ENCODE data around the gene CCBE1. TPM values are rescaled to one million over a fixed set of nuclear protein-coding genes. Genes with fewer than 3 reads are reported as not detected.
A peak's percentile ranks its signal among the peaks of the same experiment; 100 is the strongest.

CCBE1 gene
- polyA plus RNA-seq, 1 of the 3 experiments (the other 2 are of a cell fraction), result 5.0 TPM

- Histone ChIP-seq H3K9ac (no peak overlapping the region), H3K9me3 (no peaks in the 10 kb centered on the region), H4K20me1 (ENCODE audit: insufficient read depth) (no peaks in the 10 kb centered on the region), H3K4me3 (ENCODE audit: low read depth in 2 of 2, low read length in 1 of 2) (no peak overlapping the region), H3K4me2 (no peak overlapping the region), H3K27ac (ENCODE audit: low read depth in 2 of 2, low read length in 1 of 2) (peak overlapping the region in 1 of 2 experiments; percentile 64; a peak in 1 of 4 replicates), H2AFZ (ENCODE audit: low read depth) (no peak overlapping the region), H3K9me2 (no peaks in the 10 kb centered on the region), H3K36me3 (replicated peaks in 1 of 2; ENCODE audit: control insufficient read depth in 1 of 2, insufficient read depth in 2 of 2, low read length in 1 of 2) (no peaks in the 10 kb centered on the region), H3F3A (replicated peaks; ENCODE audit: insufficient read depth) (no peaks in the 10 kb centered on the region), H3K4me1 (ENCODE audit: control insufficient read depth in 1 of 2, insufficient read depth in 2 of 2, low read depth in 1 of 2, low read length in 1 of 2) (peaks cover 7 to 18% of the 10 kb centered on the region in 2 experiments; a peak in 2 of 4 replicates), H3K79me2 (ENCODE audit: insufficient read depth) (no peaks in the 10 kb centered on the region), H3K27me3 (ENCODE audit: insufficient read depth) (no peaks in the 10 kb centered on the region)
- no peak for DNase-seq
- TF ChIP-seq EP300 (IDR thresholded peaks at IDR 0.05; ENCODE audit: borderline replicate concordance in 1 of 2, low read depth in 1 of 2, low read length in 1 of 2) (peak in 1 of 2 experiments; percentile 21; a peak in 1 of 4 replicates), EZH2phosphoT487 (IDR thresholded peaks at IDR 0.05; ENCODE audit: borderline replicate concordance, low read depth) (no peak)
- 49% methylated on average over 4 of the region's 4 CpGs for WGBS (ENCODE audit: low lambda C conversion rate)
- POLR2A ChIA-PET, result no interaction called here
- CTCF ChIA-PET, result no interaction called here
Observed at GRCh38 chr18:59498506-59499086, 198.6 kb downstream of the CCBE1 start.

- Histone ChIP-seq H3K79me2 (ENCODE audit: insufficient read depth) (no peaks in the 10 kb centered on the region), H3K36me3 (replicated peaks in 1 of 2; ENCODE audit: control insufficient read depth in 1 of 2, insufficient read depth in 2 of 2, low read length in 1 of 2) (no peaks in the 10 kb centered on the region), H3K9ac (no peak overlapping the region), H3K27me3 (ENCODE audit: insufficient read depth) (no peaks in the 10 kb centered on the region), H3K9me3 (no peaks in the 10 kb centered on the region), H3F3A (replicated peaks; ENCODE audit: insufficient read depth) (no peaks in the 10 kb centered on the region), H3K4me3 (ENCODE audit: low read depth in 2 of 2, low read length in 1 of 2) (no peak overlapping the region), H3K4me2 (no peak overlapping the region), H4K20me1 (ENCODE audit: insufficient read depth) (no peaks in the 10 kb centered on the region), H3K4me1 (ENCODE audit: control insufficient read depth in 1 of 2, insufficient read depth in 2 of 2, low read depth in 1 of 2, low read length in 1 of 2) (peaks cover 0 to 8% of the 10 kb centered on the region in 2 experiments; a peak in 1 of 4 replicates), H2AFZ (ENCODE audit: low read depth) (no peak overlapping the region), H3K9me2 (no peaks in the 10 kb centered on the region), H3K27ac (ENCODE audit: low read depth in 2 of 2, low read length in 1 of 2) (no peak overlapping the region)
- DNase-seq, result no peak
- CTCF ChIA-PET, result interaction anchor here (1.2 kb wide), 1 partner anchor 14 kb away, joined by 3 read pairs; no protein-coding TSS in a partner anchor
- POLR2A ChIA-PET, result no interaction called here
- 90% methylated on average over 4 of the region's 4 CpGs for WGBS (ENCODE audit: low lambda C conversion rate)
- TF ChIP-seq TEAD4 (IDR thresholded peaks at IDR 0.05; ENCODE audit: borderline replicate concordance, insufficient read depth) (no peak), GABPA (IDR thresholded peaks at IDR 0.05; ENCODE audit: low read depth) (no peak), NRF1 (IDR thresholded peaks at IDR 0.05; ENCODE audit: low read depth, low read length) (no peak), FOXJ3 (CRISPR knock-in tag; IDR thresholded peaks at IDR 0.05) (no peak), USF1 (IDR thresholded peaks at IDR 0.05; ENCODE audit: borderline replicate concordance, low read depth) (no peak), POLR2AphosphoS5 (IDR thresholded peaks at IDR 0.05; ENCODE audit: low read depth, low read length) (no peak), SIN3A (IDR thresholded peaks at IDR 0.05; ENCODE audit: borderline replicate concordance, low read depth, low read length) (no peak), RXRA (IDR thresholded peaks at IDR 0.05; ENCODE audit: borderline replicate concordance, low read depth) (no peak), NFIC (IDR thresholded peaks at IDR 0.05; ENCODE audit: borderline replicate concordance) (no peak), MEF2A (IDR thresholded peaks at IDR 0.05; ENCODE audit: borderline replicate concordance, low read depth) (no peak), CTCF (IDR thresholded peaks at IDR 0.05) (no peak), IRF3 (IDR thresholded peaks at IDR 0.05; ENCODE audit: low read depth, low read length) (no peak), FOXM1 (IDR thresholded peaks at IDR 0.05; ENCODE audit: low read depth) (no peak), CHD2 (IDR thresholded peaks at IDR 0.05; ENCODE audit: low read length, partially characterized antibody) (no peak), YY1 (IDR thresholded peaks at IDR 0.05; ENCODE audit: low read depth) (no peak), RFX5 (IDR thresholded peaks at IDR 0.05; ENCODE audit: low read length) (no peak), PBX3 (IDR thresholded peaks at IDR 0.05) (no peak), EP300 (IDR thresholded peaks at IDR 0.05; ENCODE audit: borderline replicate concordance in 1 of 2, low read depth in 1 of 2, low read length in 1 of 2) (no peak), ELF1 (IDR thresholded peaks at IDR 0.05) (no peak), GATA2 (CRISPR knock-in tag; IDR thresholded peaks at IDR 0.05) (no peak)
Observed at GRCh38 chr18:59492756-59493421, 204.3 kb downstream of the CCBE1 start.
